Fibroblast of peridontal ligament (primary cell): ENCODE measurements around the gene GATAD2B.
"Not testable (repeated sequence)": the region's sequence is repeated elsewhere in the genome, so short reads cannot be mapped to it uniquely, and the experiment has no call there.

Source experiments
- DNase-seq: peaks from one replicate; pipeline ENCODE4 v3.0.0-alpha.2; 2010; ENCODE audit errors: extremely low read depth

The GATAD2B gene

DNA sequence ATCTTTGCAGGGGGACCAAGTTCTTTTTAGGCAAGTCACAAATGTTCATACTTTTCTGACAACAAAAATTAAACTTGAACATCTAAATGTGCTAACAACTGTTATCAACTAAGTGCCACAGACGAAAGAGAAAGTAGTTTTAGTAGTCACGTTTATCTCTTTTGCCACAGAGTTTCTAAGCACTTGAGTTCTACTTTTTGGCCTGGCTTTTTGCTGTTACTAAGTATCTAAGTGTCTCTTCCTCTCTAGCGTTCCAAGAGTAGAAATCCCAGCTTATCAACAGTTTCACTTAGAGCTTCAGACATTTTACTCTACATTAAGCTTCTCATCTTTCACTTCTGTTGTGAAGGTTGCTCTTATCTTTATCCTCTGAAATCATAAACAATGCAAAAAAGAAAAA, 34.2 kb downstream of the GATAD2B start:
- DNase-seq: peak; percentile 50

DNA sequence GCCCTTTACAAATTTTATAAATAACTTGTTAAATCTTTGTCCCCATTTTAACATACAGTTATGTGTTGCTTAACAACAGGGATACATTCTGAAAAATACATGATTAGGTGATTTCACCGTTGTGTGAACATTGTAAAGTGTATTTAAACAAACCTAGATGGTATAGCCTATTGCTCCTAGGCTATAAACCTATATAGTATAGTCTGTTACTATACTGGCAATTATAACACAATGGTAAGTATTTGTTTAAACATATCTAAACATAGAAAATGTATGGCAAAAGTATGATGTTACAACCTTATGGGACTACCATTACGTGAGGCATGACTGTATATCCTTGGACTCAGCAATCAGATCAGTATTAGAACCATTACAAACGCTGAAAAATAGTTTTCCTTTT, 36.6 kb downstream of the GATAD2B start:
- no peak for DNase-seq

DNA sequence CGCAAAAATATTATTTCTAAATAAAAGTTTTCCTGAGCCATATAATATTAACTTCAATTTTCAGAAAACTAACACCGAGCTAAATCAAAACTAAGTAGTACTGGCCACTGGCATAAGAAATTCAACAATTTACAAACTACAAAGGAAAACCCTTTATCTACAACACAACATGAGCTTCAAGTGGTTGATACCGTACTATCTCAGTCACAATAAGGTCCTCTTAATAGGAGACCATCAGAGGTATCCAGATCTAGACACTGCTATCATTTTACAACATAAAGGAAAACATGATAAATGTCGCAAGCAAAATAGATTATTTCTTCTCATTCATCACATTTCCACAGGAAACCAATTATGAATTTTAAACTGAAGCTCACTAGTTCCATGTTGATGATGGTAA, 39.5 kb downstream of the GATAD2B start:
- DNase-seq: no peak

DNA sequence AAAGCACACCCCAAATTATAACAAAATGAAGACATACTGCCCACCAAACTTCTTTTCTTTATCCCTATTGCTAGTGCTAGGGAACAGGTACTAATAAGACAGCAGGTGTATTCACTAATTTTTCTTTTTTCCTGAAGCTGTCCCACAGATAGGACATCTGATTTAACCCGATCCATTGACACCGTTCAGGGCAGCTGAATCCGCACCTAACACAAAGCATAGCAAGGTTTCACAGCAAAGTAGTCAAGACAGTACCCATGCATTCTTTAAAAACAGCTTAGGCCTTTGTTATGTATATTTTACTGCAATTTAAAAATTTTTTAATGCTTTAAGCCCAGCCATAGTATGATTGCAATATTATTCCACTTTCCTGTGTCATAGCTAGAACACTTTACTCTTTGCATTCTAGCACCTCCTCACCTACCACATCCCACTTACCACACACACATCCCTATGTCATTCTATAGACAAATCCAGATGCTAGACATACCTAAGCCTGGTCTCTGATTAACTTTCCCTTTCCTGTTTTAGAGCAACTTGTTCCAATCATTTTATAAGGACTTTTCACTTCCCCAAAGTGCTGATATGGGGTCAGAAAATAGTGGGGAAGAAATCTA, 40.4 kb downstream of the GATAD2B start:
- DNase-seq: no peak

DNA sequence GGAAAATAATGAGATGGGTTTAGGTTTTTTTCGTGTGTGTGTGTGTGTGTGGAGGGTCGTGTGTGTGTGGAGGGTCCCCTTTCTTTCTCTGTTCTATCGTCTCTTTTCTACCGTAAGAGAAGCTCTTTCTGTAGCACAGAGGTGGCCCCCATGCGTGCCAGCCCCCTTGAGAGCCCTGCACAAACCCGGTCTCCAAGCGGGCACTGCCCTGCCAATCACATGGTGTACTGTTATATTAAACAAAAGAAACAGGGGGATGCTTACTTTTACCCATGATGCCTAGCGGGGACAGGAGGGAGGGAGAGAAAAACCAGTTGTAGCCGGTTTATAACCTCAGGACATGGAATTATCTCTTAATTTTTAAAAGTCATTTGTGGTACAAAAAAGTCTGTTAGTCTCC, 41.0 kb downstream of the GATAD2B start:
- peak; percentile 65 for DNase-seq

DNA sequence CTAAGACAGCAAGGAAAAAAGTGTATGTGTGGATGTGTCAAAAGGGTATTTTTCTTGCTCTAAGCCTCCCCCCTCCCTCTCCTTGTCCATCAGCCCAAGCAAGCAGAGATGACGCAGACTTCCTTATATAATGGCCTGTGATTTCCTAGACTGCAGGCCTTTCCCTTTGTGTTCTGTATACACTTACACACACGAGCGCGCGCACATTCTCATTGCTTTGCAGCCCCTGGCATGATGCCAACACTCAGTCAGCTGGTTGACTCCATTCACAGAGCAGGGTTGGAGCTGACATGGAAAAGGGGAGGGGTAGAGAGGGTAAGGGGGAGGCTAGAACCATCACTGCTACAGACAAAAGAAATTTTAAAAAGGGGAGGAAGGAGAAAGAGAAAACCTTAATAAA, 41.8 kb downstream of the GATAD2B start:
- DNase-seq: peak; percentile 97

DNA sequence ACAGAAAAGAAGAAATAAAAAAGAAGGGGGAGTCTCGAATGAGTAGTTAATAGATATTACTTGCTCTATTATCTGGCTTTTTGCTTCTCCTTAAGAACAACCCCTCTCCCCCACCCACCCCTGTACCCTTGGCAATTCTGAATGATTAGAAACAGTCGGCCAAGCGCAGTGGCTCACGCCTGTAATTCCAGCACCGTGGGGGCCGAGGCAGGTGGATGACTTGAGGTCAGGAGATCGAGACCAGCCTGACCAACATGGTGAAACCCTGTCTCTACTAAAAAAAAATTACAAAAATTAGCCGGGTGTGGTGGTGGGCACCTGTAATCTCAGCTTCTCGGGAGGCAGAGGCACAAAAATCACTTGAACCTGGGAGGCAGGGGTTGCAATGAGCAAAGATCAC, 42.7 kb downstream of the GATAD2B start:
- no peak for DNase-seq

DNA sequence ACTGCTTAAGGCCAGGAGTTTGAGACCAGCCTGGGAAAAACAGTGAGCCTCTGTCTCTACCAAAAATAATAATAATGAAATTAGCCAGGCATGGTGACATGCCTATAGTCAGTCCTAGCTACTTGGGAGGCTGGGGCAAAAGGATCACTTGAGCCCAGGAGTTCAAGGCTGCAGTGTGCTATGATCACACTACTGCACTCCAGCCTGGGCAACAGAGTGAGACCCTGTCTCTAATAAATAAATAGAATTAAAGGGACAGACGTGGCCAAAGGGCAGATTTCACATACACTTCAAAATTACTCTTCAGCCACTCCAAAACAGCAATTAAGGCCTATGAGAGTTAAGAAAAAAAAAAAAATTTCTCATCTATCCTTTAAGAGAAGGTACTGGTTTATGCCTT, 45.7 kb downstream of the GATAD2B start:
- no peak for DNase-seq

DNA sequence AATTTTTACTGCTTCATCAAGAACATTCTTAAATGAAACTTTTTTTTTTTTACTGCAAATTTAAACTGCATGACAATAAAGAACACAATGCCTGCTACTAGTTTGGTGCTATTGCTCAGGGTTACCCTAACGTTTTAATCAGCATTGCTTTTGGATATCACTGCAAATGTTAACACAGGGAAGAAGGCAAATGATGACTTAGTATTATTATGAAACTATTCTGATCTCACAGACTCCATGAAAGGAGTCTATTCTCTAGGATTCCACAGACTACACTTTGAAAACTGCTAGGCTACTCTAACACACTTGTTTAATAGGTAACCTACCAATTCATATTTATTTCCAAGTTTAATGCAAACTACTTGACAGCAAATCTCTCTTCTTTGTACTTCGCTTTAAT, 49.8 kb downstream of the GATAD2B start:
- no peak for DNase-seq

DNA sequence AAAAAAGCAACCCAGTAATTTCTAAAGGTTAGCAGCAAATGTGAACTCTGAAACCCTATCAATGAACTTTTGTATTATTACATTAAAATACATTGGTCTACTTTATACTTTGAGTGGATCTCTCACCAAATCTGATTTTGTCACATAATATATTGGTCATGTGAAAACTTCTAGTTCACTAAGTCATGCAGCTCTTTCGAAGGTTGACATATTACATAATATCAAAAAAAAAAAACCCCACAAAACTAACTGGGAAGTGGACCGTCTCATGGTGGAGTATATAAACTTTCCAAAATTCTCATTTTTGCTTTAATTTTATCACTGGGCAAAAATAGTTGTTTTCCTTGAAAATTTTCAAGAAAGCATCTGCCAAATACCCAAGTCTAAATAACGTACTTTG, 50.4 kb downstream of the GATAD2B start:
- DNase-seq: no peak

DNA sequence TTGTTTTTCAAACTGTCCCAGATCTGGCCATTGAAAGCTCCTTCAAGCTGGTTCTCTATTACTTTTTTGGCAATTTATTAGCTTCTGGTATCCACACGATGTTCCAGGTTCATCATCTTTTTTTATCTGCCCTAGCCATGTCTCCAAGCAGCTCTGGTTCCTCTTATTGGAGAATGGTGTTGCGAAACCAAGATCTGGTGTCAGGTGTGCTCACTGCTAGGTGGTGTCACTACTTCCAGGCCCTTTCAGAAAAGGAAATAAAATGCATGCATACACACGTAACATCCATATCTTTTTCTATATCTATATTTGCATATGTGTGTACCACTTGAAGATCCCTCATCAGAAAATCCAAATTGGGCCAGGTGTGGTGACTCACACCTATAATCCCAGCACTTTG, 53.3 kb downstream of the GATAD2B start:
- no peak for DNase-seq

DNA sequence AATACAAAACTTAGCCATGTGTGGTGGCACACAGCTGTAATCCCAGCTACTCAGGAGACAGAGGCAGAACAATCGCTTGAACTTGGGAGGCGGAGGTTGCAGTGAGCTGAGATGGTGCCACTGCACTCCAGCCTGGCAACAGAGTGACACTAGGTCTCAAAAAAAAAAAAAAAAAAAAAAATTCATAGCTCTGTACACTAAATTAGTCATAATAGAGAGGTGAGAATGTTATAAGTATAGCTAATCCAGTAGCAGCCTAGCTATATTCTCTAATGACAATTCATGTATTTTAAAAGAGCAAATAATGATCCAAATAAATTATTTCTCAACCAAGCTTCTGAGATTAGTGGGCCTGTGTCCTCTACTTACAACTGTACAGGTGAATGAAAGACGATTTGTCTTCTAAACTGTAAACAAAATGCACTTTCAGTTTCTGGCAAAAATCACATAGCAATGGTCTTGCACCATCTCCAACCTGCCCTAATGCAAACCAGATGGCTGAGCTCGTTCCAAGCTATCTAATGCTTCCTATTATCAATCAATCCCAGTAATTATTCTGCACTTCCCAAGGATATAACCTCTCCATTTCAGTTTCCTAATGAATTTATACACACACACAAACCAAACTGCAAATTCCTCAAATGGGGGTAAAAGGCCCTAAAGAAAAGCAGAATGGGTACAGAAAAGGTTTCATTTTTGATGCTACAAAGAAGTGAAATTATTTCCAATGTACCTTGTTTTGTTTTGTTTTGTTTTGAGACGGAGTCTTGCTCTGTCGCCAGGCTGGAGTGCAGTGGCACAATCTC, 56.5 kb downstream of the GATAD2B start:
- DNase-seq: peak; percentile 73

DNA sequence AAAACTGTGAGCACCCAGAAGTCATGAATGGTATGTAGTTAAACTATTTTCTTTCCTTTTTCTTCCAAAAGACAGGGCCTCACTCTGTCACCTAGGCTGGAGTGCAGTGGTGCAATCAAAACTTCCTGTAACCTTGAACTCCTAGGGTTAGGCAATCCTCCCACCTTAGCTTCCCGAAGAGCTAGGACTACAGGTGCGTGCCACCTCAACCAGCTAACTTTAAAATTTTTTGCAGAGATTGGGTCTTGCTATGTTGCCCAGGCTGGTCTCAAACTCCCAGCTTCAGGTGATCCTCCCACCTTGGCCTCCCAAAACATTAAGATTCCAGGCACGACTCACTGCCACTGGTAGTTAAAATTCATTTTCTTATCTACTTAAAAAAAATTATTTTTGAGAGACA, 62.5 kb downstream of the GATAD2B start:
- no peak for DNase-seq

DNA sequence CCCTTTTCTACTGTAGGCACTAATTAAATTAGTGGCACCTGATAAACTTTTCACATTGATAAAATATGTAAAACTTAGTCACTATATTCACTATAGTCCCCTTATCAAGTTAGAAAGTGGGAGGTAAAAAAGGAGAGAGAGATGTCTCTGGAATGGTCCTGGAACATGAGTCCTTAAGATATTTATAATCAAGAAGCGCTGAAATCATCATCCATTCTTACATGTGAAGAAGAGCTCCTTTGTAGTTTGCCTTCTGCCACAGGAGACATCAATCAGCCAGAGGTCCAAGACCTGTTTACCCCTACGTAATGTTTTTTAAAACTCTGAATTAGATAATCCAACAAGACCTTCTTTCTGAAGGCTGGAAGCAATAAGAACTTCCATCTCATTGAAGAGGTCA, 65.3 kb downstream of the GATAD2B start:
- no peak for DNase-seq

DNA sequence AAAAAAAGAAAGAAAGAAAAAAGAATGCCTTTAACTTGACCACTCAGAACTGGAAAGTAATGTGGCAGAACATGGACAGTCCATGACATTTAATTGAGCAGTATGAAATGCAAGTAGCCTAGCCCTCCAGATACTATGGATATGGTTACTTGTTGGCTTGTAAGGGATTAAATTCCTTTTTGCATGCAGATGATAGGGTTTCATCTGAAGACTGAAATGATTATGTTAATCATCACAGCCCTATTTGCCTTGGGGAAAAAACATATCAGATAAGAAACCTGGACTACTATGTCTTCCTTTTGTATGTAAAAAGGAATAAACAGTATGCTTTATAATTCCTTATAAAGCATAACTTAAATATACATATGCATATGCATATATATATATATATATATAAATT, 66.0 kb downstream of the GATAD2B start:
- DNase-seq: no peak

DNA sequence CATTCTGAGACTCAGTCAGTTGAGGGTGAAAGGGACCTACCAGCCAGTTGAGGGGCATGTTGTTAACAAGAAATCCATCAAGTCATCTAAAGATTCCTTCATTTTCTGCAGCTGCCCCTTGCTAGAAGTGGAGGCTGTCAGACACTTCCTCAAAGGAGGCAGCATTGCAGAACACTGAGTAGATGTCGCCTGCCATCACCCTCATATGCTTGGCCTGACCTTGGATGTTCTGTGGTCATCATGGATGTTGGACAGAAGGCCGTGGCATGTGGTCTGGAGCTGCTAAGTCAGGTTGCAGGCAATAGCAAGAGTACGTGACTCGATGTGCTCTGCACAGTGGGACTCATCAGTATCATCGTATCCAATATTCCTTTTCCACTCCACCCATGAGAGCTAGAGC, 70.6 kb downstream of the GATAD2B start:
- DNase-seq: no peak

DNA sequence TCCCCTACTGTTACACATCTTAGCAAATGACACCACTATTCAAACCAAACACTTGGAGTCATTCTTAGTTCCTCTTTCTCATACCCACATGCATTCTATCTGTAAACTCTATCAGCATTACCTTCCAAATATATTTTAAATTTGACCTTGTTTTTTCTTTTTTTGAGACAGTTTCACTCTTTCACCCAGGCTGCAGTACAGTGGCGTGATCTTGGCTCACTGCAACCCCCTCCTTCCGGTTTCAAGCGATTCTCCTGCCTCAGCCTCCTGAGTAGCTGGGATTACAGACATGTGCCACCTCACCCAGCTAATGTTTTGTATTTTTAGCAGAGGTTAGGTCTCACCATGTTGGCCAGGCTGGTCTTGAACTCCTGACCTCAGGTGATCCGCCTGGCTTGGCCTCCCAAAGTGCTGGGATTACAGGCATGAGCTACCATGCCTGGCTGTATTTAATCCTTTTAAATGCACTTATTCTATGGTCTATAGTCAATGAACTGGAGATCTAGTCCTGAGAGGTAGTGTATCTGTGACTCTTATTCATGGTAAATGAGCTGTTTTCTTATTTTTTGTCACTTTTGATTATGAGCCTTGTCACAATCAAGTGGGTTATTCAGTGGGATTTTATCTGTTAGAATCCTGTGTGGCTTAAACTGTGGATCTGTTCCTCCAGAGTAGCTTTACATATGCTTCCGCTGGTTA, 73.1 kb downstream of the GATAD2B start:
- no peak for DNase-seq

DNA sequence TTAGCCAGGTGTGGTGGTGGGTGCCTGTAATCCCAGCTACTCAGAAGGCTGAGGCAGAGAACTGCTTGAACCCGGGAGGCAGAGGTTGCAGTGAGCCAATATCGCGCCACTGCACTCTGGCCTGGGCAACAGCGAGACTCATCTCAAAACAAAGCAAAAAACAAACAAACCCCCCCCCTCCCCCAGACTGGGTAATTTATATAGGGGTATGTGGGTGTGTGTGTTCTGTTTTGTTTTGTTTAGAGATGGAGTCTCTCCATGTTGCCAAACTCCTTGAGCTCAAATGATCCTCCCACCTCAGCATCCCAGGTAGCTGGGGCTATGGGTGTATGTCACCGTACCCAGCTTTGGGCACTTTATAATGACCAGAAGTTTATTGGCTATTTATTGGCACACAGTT, 74.0 kb downstream of the GATAD2B start:
- no peak for DNase-seq

DNA sequence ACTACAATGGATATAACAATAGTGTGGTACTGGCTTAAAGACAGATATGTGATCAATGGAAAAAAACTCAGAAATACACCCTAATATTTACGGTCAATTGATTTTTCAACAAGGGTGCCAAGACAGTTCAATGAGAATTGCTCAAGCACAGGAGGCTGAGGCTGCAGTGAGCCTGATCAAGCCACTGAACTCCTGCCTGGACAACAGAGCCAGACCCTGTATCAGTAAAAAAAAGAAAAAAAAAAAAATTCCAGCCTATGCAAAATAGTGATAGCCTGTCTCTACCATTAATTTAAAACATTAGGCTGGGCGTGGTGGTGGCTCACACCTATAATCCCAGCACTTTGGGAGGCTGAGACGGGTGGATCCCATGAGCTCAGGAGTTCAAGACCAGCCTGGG, 77.6 kb downstream of the GATAD2B start:
- no peak for DNase-seq

DNA sequence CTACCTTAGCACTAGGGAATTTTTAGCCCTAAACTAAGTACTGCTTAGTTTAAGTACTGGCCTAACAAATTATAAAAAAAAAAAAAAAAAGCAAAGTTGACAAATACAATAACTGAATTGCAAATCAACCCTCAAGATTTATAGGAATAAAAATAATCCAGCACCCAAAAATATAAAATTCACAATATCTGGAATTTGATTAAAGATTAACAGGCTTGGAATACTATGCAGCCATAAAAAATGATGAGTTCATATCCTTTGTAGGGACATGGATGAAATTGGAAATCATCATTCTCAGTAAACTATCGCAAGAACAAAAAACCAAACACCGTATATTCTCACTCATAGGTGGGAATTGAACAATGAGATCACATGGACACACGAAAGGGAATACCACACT, 78.4 kb downstream of the GATAD2B start:
- DNase-seq: not testable (repeated sequence)

DNA sequence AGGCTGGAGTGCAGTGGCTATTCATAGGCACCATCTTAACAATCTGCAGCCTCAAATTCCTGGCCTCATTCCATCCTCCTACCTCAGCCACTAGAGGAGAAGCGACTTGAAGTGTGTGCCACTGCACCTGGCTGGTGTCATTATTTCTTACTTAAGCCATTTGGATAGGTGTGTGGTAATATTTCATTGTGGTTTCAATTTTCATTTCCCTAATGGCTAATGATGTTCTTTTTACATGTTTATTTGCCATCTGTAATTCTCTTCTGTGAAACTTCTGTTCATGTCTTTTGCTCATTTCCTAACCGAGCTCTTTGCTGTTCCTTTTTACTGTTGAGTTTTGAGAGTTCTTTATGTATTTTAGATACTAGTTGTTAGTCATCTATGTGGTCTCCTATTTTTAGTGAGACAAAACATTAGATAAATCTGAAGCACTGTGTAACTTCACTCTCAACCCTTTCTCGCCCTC, 80.7 kb downstream of the GATAD2B start:
- peak; percentile 11 for DNase-seq

DNA sequence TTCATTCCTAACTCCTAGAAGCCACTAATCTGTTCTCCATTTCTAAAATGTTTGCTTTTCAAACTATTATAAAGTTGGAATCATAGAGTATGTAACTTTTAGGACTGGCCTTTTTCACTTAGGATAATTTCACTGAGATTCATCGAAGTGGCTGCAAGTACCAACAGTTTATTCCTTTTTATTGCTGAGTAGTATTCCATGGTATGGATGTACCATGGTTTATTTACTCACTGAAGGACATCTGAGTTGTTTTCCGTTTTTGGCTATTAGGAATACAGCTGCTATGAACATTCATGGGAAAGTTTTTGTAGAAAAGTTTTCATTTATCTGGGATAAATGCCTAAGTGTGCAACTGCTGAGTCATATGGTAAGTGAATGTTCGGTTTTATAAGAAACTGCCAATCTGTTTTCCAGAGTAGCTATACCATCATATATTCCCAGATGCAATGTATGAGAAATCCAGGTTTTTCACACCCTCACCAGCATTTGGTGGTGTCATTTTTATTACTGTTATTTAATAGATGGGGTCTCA, 81.2 kb downstream of the GATAD2B start:
- DNase-seq: peak; percentile 60

DNA sequence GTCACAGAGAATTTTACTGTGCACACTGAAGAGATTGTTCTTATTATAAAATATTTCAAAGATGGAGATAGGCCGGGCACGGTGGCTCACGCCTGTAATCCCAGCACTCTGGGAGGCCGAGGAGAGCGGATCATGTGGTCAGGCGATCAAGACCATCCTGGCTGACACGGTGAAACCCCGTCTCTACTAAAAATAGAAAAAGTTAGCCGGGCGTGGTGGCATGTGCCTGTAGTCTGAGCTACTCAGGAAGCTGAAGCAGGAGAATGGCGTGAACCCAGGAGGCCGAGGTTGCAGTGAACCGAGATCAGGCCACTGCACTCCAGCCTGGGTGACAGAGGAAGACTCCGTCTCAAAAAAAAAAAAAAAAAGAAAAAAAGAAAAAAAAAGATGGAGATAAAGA, 82.0 kb downstream of the GATAD2B start:
- not testable (repeated sequence) for DNase-seq
